GM18508 (cell line): Measurements from ENCODE around the gene ACAA1.
"Not testable (repeated sequence)": the region's sequence is repeated elsewhere in the genome, so short reads cannot be mapped to it uniquely, and the experiment has no call there.

Experiments used
- ATAC-seq: cut with Tn5 transposase; IDR thresholded peaks from one replicate; pipeline ENCODE4 v1.9.1; 2021; ENCODE audit warnings: moderate number of reproducible peaks; ENCODE audit not compliant: insufficient read depth, unreplicated experiment

ACAA1 gene

DNA sequence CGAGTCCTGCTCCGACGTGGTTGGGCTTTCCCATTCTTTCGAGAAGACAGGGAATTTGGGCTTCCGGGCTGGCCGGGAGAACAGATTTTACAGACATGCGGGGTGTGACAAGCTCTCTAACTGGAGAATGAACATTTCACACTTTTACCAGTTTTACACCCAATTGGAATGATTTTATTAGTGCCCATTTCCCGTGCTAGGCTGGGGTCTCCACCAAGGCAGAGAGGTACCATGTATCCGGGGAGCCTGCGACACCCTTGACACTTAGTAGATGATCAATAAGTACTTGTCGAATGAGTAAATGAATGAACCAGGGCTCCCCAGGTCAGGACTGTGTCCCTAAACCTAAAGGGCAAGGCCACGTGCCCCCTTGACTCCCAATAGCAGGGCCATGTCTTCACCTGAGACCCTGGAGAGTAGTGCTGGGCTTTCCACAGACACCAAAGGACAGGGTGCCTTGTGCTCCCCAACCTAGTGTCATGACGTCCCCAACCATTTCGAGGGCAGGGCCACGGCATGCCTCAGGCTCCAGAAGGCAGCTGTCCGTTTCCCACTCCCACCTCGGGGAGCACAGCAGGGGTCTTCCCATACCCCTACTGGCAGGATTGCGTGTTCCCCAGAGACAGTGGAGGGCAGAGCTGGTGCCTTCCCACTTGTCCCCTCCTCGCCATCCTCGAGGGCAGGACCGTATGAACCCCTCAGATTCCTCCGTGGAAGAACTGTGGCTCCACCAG is 855 bp upstream of the ACAA1 start:
- ATAC-seq: no peak

DNA sequence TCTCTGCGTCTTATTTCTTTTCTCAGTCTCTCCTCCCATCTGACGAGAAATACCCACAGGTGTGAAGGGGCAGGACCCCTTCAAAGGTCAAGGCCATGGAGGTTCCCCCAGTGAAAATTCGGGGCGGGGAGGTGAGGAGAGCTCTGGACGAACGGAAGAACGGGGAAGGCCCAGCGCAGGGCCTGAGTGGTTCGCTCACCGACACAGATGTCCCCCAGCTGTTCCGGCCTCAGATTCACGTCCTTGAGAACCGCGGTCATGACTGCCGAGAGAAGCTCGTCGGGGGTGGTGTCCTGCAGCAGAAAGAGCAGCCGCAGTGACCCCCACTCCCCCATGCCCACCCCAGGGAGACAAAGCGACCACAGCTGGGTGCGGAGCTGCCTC is 542 bp downstream of the ACAA1 start:
- ATAC-seq: no peak

DNA sequence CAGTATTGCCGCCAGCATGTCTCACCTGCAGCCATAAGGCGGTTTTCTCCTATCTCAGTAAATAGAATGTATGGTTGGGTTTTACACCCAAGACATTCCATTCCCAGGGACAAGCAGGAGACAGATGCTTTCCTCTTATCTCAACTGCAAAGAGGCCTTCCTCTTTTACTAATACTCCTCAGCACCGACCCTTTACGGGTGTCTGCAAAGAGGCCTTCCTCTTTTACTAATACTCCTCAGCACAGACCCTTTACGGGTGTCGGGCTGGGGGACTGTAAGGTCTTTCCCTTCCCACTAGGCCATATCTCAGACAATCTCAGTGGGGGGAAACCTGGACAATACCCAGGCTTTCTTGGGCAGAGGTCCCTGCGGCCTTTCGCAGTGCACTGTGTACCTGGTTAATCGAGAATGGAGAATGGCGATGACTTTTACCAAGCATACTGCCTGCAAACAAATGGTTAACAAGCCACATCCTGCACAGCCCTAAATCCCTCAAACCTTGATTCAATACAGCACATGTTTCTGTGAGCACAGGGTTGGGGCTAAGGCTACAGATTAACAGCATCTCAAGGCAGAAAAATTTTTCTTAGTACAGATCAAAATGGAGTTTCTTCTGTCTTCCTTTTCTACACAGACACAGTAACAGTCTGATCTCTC is 1.2 kb downstream of the ACAA1 start:
- ATAC-seq: not testable (repeated sequence)

DNA sequence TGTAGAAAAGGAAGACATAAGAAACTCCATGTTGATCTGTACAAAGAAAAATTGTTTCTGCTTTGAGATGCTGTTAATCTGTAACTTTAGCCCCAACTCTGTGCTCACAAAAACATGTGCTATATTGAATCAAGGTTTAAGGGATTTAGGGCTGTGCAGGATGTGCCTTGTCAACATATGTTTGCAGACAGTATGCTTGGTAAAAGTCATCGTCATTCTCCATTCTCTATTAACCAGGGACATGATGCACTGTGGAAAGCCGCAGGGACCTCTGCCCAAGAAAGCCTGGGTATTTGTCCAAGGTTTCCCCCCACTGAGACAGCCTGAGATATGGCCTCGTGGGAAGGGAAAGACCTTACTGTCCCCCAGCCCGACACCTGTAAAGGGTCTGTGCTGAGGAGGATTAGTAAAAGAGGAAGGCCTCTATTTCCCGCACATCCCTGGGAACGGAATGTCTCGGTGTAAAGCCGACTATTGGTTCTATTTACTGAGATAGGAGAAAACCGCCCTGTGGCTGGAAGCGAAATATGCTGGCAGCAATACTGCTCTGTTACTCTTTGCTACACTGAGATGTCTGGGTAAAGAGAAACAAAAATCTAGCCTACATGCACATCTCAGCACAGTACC is 2.3 kb downstream of the ACAA1 start:
- ATAC-seq: not testable (repeated sequence)

DNA sequence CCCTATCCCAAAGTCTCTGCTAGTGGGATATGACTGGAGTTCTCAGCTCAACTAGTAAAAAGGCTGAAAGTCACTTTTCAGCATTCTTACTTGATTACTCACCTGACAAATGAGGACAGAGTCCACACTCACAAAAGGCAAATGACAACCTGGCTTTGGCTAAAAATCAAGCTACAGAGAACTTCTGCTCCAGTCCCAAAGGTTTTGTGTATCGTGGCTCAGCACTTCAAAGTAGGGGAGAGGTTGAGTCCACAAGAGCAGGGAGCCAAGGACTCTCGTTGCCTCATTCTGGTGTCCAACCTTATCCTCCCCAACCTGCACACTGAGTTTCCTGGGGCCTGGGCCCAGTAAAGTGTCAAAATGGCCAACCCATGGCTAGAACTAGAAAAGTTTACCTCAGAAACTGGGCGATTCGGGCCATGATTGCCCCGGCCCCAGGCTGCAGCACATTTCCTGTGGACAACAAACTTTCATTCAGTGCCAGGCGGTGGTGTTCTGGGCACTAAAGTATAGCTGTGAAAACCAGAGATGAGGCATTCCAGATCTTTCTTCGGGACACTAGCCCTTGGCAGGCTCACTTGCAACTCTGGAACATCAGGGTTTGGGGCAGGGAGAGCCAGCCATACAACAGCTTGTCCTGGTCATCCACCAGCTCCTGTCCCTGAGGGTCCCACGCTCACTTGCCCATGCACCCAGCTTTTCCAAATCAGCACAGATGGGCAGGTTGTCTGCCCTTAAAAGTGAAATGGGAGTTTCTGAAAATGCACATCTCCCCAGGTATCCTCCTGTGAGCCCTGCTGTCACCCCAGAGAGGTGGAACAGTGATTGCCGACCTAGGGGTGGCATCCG is 3.1 kb downstream of the ACAA1 start:
- no peak for ATAC-seq

DNA sequence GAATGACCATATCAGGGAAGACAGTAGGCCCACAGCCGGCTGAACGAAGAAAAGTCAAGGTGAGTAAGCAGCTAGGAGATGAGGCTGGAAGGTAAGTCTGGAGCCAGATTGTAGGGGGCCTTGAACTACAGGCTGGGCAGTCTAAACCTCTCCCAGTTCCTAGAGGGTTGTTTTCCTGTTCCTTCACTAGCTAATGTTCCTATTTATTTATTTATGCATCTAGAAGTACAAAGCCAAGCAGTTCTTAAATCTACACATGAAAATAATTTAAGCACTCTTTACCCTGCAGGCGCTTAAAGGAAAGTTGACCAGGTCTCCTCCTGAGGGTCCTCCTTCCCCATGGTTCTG is 3.7 kb downstream of the ACAA1 start:
- ATAC-seq: no peak

DNA sequence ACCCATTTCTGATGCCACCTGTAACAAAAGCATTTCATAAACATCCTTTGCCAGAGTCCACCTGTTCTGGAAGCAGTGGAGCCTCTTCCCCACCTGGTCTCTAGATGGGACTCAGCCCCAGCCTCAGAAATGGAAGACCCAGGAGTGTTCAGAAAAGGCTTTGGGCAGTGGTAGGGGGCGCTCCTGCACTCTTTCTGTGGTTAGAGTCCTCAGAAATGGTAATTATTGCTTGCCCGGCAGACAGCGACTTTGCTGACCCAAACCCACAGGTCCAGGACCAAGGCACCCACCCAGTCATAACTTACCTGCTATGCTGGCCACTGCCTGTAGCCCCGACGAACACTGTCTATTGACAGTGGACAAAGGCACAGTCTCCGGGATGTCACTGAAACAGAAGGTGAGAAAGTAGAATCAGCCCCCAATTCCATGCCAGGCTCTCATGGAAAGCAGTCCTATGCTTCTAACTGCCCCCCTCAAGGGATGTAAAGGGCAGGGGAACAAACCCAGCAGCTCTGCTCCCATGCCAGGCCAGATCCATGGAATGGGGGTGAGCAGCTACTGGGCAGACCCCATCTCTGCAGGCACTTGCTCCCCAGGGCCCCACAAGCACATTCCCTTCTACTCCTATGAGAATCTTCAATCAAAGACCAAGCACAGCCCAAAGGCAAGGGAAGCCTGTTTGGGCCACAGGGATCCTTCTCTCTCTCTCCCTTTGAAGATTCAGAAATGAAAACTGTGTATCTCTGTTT is 5.1 kb downstream of the ACAA1 start:
- ATAC-seq: no peak

DNA sequence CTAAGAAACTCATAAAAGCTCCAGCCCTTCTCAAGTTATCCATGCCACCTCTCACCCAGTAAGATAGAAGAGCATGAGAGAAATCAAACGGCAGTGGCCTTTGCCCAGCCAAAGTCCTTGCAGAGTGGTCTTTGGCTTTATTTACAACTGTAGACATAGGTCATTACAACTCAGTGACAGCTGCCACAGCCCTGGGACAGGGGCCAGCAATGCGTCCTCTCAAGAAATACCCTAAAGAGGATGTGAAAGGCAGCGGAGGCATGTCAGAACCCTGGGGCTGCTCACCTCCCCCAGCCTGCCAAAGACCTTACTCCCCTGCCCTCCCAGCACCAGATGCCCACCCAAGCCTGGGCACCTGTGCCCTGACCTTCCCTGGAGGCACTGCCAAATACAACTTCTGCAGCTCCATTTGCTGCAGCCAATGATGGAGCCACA is 6.3 kb downstream of the ACAA1 start:
- no peak for ATAC-seq

DNA sequence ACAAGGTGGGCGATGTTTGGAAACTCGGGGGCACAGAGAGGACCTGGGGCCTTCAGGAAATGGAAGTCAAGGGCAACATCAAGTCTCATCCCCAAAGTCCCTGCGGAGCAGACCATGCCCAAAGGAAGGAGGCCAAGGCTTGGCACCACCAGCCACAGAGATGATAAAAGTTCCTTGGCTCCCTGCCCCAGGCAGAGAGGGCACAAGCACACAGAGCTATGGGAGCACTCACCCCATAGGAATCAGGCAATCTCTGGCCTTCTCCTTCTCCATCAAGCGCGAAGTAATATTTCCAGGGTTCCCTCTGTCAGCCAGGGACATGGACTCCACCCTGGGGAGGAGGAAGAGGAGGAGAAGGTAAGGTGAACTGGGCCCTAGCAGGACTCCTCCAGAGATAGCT is 7.9 kb downstream of the ACAA1 start:
- no peak for ATAC-seq

DNA sequence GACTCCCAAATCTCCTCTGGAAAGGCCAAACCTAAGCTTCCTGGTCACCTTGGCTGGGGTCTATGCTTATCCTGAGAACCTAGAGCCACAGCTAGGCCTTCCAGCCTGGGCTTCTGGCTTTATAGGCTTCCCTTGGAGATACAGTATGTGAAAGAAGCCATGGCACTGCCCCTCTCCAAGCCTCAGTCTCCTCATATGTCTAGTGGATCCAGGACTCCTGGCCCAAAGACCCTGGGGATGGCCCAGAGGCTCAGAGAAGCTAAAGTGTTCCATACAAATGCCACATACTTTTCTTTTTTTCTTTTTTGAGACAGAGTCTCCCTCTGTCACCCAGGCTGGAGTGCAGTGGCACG is 8.6 kb downstream of the ACAA1 start:
- ATAC-seq: no peak

DNA sequence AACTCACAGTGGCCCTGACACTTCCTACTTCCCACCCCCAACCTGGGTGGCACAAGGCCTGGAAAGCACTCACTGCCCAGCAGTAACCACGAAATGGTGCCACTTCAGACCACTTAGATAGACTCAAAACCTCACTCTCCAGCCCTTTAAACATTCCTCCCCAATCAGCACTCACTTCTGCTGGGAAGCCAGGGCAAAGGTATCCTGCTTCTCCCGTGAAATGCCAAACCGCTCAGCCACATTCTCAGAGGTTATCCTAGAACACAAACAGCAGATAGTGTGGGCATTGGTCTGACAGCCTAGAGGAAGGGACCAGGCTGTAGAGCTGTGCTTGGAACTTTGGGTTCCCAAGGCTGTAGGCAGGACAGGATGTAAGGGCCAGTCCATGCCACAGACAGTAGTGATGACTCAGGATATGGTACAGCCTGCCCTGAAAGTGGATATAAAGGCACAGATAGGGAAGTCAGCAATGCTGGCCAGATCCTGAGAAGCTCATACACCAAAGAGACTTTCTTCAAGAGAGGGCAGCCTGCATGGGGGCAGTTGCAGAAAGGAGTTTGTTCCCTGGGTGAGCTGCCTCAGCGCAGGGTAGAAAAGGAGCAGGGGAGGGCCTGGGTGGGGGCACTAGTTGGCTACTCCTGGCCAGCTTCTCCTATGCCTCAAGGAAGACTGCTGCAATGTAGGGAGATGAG is 9.2 kb downstream of the ACAA1 start:
- no peak for ATAC-seq

DNA sequence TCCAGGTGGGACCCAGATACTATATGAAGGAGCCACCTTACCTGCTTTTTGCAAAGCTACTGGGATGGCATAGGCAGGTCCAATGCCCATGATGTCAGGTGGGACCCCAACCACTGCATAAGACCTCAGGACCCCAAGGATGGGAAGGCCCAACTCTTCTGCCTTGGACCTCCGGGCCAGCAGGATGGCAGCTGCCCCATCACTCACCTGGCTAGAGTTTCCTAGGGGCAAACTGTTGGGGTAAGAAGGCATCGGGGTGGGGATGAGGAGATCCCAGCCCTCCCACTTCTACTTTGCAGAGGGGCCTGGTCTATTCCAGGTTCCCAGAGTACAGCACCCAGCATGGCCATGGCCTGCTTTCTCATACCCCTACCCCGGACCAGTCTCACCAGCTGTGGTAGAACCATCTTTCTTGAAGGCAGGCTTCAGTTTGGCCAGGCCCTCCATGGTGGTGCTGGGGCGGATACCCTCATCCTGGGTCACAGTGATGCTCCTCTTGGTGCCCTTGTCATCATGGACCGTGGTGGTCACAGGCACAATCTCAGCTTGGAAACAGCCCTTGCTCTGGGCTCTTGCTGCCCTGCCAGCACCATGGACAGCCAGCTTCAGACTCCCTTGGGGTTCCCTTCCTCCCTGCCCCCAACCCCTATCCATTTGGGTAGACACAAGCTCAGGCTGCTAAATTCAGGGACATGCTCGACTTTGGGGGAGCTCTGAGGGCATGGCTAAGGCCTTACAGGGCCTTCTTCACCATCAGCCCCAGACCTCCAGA is 10.6 kb downstream of the ACAA1 start:
- no peak for ATAC-seq

DNA sequence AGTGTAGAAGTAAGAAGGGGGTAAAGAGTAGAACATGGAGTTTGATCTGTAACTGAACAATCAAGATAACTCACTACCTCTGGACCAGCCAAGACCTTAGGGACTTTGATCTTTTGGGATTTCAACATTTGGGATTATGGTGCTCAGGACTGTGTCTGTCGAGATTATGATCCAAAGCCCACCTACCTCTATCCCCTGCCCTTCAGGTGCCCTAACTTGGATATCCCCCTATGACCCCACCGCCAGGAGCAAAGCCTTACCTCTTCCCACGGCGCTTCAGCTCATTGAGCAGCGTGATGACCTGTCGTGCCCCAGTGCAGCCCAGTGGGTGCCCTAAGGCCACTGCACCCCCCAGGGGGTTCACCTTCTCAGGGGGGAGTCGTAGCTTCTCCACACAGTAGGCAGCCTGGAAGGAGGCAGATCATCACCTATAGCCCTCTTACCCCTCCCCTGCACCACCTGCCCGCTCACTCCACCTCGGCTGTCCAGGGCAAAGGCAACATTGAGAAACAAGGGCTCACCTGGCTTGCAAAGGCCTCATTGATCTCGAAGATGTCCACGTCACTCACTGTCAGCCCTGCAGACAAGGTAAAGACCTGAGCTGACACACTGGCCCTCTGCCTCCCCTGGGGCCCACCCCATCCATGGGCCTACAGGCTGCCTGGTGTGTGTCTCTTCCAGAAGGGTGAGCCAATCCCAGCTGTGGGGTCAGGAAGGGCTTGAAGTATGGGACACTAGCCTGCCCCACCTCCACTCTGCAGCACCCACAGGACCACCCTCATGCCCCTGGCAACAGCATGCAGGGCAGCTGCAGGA is 11.4 kb downstream of the ACAA1 start:
- no peak for ATAC-seq

DNA sequence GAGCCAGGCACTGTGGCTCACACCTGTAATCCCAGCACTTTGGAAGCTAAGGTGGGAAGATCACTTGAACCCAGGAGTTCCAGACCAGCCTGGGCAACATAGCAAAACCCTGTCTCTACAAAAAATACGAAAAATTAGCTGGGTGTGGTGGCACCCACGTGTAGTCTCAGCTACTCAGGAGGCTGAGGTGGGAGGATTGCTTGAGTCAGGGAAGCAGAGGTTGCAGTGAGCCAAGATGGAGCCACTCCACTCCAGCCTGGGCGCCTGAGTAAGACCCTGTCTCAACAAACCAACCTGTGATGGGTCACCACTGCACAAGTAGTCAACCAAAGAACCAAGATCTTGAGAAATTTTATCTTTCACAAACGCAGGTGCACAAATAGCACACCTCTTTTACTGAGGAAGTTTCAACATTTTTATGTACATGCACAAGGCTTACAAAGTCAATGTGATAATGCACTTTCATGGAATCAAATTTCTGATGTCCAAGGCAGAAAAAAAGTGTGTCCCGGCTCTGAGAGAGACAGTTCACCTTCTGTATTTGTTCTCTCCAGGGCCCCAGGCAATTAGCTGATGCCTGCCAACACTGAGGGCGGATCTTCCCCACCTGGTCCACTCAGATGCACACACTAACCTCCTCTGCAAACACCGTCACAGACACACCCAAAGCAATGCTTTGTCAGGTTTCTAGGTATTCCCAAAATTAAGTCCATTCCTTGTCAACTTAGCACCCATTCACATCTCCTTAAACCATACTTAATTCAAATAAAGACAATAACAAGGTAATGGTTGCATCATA is 12.4 kb downstream of the ACAA1 start:
- ATAC-seq: no peak

DNA sequence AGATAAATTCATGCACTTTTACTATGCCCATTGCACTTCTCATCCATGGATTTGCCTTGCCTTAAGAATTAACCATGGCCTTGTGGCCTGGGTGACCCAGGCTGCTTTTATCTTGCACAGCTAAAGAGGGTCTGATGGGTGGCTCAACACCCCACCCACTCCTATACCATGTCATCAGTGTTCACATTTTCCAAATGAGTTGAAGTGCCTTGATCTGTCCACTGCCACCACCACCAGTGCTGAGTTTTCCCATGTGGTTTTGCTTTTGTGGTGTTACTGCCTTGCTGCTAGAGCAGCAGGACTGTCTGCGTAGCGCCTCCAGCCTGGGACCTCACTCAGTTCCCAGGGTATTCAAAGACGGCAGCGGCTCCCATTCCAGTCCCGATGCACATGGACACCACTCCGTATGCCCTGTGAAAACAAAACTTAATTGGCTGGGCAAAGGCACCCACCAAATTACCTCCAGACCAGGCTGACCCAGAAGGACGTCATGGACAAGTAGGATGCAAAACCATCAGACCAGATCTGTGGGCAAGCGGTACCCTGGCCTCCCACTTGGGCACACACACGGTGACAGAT is 14.1 kb downstream of the ACAA1 start:
- ATAC-seq: no peak

DNA sequence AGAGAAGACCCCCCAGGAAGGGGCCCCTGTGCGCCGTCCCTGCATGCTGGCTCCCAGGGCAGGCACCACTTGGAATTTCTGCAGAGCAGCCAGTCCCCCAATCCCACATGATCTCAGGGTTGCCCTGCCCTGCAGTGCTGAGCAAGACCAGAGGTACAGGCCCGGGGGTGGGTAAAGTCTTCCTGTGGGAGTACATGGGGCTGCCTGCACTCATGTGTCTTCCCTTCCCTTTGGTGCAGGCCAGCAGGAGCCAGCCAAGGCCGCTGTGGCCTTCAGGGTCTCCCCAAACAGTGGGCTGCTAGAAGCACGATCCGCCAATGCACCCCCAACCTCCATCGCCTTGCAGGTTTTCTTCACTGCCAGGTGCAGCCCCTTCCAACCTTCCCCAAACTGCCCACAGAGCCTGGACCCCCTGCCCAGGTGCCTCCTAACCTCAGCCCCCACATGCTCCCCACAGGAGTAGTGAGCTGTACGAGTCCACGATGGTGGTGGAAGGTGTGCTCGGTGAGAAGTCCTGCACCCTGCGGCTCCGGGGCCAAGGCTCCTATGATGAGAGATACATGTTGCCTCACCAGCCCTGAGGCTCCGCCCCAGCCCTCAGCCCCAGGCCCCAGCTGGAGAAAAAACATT is 15.0 kb downstream of the ACAA1 start:
- ATAC-seq: no peak

DNA sequence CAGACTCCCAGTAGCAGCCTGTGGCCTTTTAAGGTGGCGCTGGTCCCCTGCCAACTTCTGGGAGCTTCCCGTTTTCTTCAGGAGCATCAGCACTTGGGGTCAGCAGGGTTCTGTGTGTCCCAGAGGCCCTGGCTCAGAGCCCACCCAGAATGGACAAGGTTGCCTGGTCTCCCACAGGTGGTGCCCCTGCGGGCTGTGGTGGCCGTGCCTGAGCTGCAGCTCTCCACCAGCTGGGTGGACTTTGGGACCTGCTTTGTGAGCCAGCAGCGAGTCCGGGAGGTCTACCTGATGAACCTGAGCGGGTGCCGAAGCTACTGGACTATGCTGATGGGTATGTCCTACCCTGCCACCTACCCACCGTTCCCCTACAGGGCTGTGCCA is 15.5 kb downstream of the ACAA1 start:
- ATAC-seq: no peak
